CD14-positive monocyte (primary cell): ENCODE measurements around the gene IQSEC3. TPM values are rescaled to one million over a fixed set of nuclear protein-coding genes. Genes with fewer than 3 reads are reported as not detected.

Source experiments
- DNase-seq, 3 donors: peaks; one replicate each; pipeline ENCODE4 v3.0.0-alpha.2; 2011 to 2022
- H2AFZ ChIP-seq: 2 replicates; pipeline ENCODE4 v1.6.0; 2012; ENCODE audit warnings: mild to moderate bottlenecking, low read depth, low read length, inconsistent platforms; ENCODE audit not compliant: insufficient read depth, poor library complexity, severe bottlenecking
- H3K27ac ChIP-seq, 2 donors: 1 replicate in 1 of 2; 2 replicates in 1 of 2; pipeline ENCODE4 v1.5.1; 2012 to 2013; ENCODE audit warnings: low read length in 2 of 2, control low read depth in 1 of 2, inconsistent platforms in 1 of 2, low read depth in 1 of 2, mild to moderate bottlenecking in 1 of 2
- H3K27me3 ChIP-seq, 2 donors: one replicate each; pipeline versions ENCODE4 v1.6.0 to v1.6.1; 2011 to 2013; ENCODE audit warnings: low read length in 2 of 2; ENCODE audit not compliant: control insufficient read depth in 2 of 2, insufficient read depth in 2 of 2
- H3K36me3 ChIP-seq, 2 donors: replicated peaks in 1 of 2; 1 replicate in 1 of 2; 2 replicates in 1 of 2; pipeline versions ENCODE4 v1.5.1 to v1.6.1; 2012 to 2013; ENCODE audit warnings: low read length in 2 of 2, control low read depth in 1 of 2, inconsistent platforms in 1 of 2, mild to moderate bottlenecking in 1 of 2; ENCODE audit not compliant: insufficient read depth in 2 of 2, control insufficient read depth in 1 of 2
- H3K4me1 ChIP-seq, 2 donors: 1 replicate in 1 of 2; 2 replicates in 1 of 2; pipeline versions ENCODE4 v1.5.1 to v1.6.1; 2012 to 2013; ENCODE audit warnings: low read length in 2 of 2, control low read depth in 1 of 2, inconsistent platforms in 1 of 2, mild to moderate bottlenecking in 1 of 2, moderate library complexity in 1 of 2; ENCODE audit not compliant: insufficient read depth in 2 of 2, control insufficient read depth in 1 of 2
- H3K4me2 ChIP-seq: replicated peaks from 2 replicates; pipeline ENCODE3; 2012; ENCODE audit warnings: low read length, moderate library complexity, mild to moderate bottlenecking; ENCODE audit not compliant: poor library complexity, severe bottlenecking; ENCODE audit errors: extremely low read depth
- H3K4me3 ChIP-seq, 3 experiments: fragments of 200-600 bp in 1 of 3; sonication (generic) in 1 of 3; replicated peaks in 1 of 3; 1 replicate in 2 of 3; 2 replicates in 1 of 3; pipeline ENCODE4 v1.5.1; 2011 to 2013; ENCODE audit warnings: low read length in 3 of 3, mild to moderate bottlenecking in 3 of 3, control low read depth in 2 of 3, low read depth in 2 of 3, inconsistent platforms in 1 of 3, moderate library complexity in 1 of 3
- H3K79me2 ChIP-seq: 2 replicates; pipeline ENCODE4 v1.6.0; 2012; ENCODE audit warnings: mild to moderate bottlenecking, control low read depth, inconsistent platforms, low read length, moderate library complexity; ENCODE audit not compliant: insufficient read depth
- H3K9ac ChIP-seq: 2 replicates; pipeline ENCODE4 v1.6.0; 2017; ENCODE audit warnings: low read length, mild to moderate bottlenecking; ENCODE audit not compliant: insufficient read depth, poor library complexity, severe bottlenecking
- H3K9me3 ChIP-seq, 2 donors: replicated peaks in 1 of 2; 1 replicate in 1 of 2; 2 replicates in 1 of 2; pipeline versions ENCODE4 v1.5.1 to v1.6.1; 2012 to 2013; ENCODE audit warnings: low read length in 2 of 2, control low read depth in 1 of 2; ENCODE audit not compliant: control insufficient read depth in 1 of 2, insufficient read depth in 1 of 2
- H4K20me1 ChIP-seq: 2 replicates; pipeline ENCODE4 v1.6.0; 2012; ENCODE audit warnings: mild to moderate bottlenecking, low read length, control low read depth, moderate library complexity; ENCODE audit not compliant: insufficient read depth
- H3K27ac Mint-ChIP-seq, 7 donors: one replicate each; pipeline ENCODE4 v1.8.0; 2020; ENCODE audit warnings: mild to moderate bottlenecking in 7 of 7, mixed read lengths in 7 of 7, moderate library complexity in 6 of 7, inconsistent platforms in 2 of 7
- H3K27me3 Mint-ChIP-seq, 3 donors: one replicate each; pipeline ENCODE4 v1.8.0; 2021 to 2022; ENCODE audit warnings: low read depth in 3 of 3, mild to moderate bottlenecking in 3 of 3, mixed read lengths in 3 of 3, moderate library complexity in 3 of 3, inconsistent platforms in 1 of 3
- H3K36me3 Mint-ChIP-seq, 2 donors: one replicate each; pipeline ENCODE4 v1.8.0; 2020; ENCODE audit warnings: mixed read lengths in 2 of 2, inconsistent platforms in 1 of 2, mild to moderate bottlenecking in 1 of 2
- H3K4me1 Mint-ChIP-seq: one replicate; pipeline ENCODE4 v1.8.0; 2020; ENCODE audit warnings: mild to moderate bottlenecking, mixed read lengths
- H3K4me3 Mint-ChIP-seq, 2 donors: one replicate each; pipeline ENCODE4 v1.8.0; 2020; ENCODE audit warnings: mild to moderate bottlenecking in 2 of 2, mixed read lengths in 2 of 2, moderate library complexity in 1 of 2
- H3K9me3 Mint-ChIP-seq, 7 donors: one replicate each; pipeline ENCODE4 v1.8.0; 2020 to 2022; ENCODE audit warnings: mixed read lengths in 7 of 7, mild to moderate bottlenecking in 6 of 7, moderate library complexity in 6 of 7, inconsistent platforms in 2 of 7
- WGBS: methylation state at CpG from one replicate; pipeline ENCODE4 v1.1.5; 2013; ENCODE audit warnings: missing lambda C conversion rate; ENCODE audit not compliant: insufficient coverage; 5-methylcytosine and 5-hydroxymethylcytosine counted together
- intact Hi-C, 2 donors: fragments of 100-400 bp; cut with micrococcal nuclease; formaldehyde crosslinking; loops; one replicate each; pipeline versions ENCODE4 v1.15.0 to v1.15.1; 2023
- polyA plus RNA-seq, 3 donors: library from polyadenylated mRNA; depleted of rRNA in 1 of 3; unstranded in 2 of 3; stranded (reverse) in 1 of 3; fragments of 300-500 nt in 2 of 3; fragments of >200 nt in 1 of 3; fragmentation: Illumina TruSeq in 2 of 3; gene quantifications; 1 replicate in 2 of 3; 2 replicates in 1 of 3; pipeline ENCODE4 v1.2.3, GENCODE V29; 2012 to 2021
- TF ChIP-seq, protein P1 (sequence below): fragments of 200-600 bp; IDR thresholded peaks from one replicate; pipeline ENCODE4 v1.8.0; 2022; ENCODE audit warnings: antibody characterized with exemption, mild to moderate bottlenecking

The IQSEC3 gene
- polyA plus RNA-seq, 3 donors, result not detected

GRCh38 chr12:178829-179109, 112.2 kb downstream of the IQSEC3 start:
- Histone ChIP-seq H3K9ac (no peak overlapping the region), H4K20me1 (no peaks in the 10 kb centered on the region), H3K4me3 (no peak overlapping the region), H3K27ac (no peak overlapping the region), H3K4me1 (peaks cover 23 to 33% of the 10 kb centered on the region in 2 donors), H3K79me2 (no peaks in the 10 kb centered on the region), H3K27me3 (no peaks in the 10 kb centered on the region), H3K9me3 (no peaks in the 10 kb centered on the region), H3K36me3 (no peaks in the 10 kb centered on the region), H2AFZ (no peak overlapping the region), H3K4me2 (no peak overlapping the region)
- H3K9me3 Mint-ChIP-seq, result peaks cover 0 to 2% (median 0%) of the 10 kb centered on the region in 7 donors
- 79% methylated on average over 3 of the region's 3 CpGs for WGBS
- H3K27me3 Mint-ChIP-seq, result peaks cover under 1 to 13% (median 4%) of the 10 kb centered on the region in 3 donors
- peaks cover 22% of the 10 kb centered on the region for H3K4me1 Mint-ChIP-seq
- intact Hi-C loops, result no loop called here
- no peak overlapping the region for H3K27ac Mint-ChIP-seq
- no peak for DNase-seq
- no peak overlapping the region for H3K4me3 Mint-ChIP-seq
- TF ChIP-seq, protein P1, sequence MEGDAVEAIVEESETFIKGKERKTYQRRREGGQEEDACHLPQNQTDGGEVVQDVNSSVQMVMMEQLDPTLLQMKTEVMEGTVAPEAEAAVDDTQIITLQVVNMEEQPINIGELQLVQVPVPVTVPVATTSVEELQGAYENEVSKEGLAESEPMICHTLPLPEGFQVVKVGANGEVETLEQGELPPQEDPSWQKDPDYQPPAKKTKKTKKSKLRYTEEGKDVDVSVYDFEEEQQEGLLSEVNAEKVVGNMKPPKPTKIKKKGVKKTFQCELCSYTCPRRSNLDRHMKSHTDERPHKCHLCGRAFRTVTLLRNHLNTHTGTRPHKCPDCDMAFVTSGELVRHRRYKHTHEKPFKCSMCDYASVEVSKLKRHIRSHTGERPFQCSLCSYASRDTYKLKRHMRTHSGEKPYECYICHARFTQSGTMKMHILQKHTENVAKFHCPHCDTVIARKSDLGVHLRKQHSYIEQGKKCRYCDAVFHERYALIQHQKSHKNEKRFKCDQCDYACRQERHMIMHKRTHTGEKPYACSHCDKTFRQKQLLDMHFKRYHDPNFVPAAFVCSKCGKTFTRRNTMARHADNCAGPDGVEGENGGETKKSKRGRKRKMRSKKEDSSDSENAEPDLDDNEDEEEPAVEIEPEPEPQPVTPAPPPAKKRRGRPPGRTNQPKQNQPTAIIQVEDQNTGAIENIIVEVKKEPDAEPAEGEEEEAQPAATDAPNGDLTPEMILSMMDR, result no peak
- no peaks in the 10 kb centered on the region for H3K36me3 Mint-ChIP-seq

DNA sequence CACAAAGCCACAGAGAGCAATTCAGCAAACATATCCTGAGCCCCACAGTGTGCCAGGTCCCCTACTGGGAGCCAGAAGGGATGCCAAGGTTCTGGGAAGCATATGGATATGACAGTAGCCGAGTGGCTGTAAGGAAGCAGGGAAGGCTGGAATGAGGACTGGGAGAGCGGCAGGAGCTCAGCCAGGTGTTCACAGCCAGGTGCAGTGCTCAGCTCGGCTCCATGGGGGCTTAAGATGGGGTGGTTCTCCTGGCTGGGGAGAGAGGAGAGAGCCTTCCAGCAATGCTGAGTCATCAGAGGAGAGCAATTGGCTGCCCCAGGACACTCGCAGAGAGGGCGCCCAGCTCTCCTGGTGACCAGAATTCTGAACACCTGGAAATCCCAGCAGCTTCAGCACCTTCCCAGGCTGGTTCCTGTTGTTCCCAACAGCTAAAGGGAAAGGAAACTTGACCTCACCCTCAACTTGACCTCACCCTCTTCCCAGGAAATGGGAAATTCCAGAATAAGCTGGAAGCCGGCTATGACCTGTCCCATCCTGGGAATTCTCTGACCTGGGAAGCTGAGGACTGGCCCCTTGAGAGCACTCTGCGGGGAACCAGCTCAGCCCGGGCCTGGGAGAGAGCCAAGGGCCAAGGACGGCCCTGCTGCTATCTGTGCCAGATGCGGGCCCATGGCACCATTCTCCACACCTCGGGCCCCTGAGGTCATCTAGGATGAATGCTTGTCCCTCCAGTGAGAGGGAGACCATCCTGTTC, 112.7 kb downstream of the IQSEC3 start:
- TF ChIP-seq, protein P1, result no peak
- no peak overlapping the region for H3K27ac ChIP-seq
- H4K20me1 ChIP-seq, result no peaks in the 10 kb centered on the region
- peaks cover 0 to 12% (median 2%) of the 10 kb centered on the region in 3 donors for H3K27me3 Mint-ChIP-seq
- H2AFZ ChIP-seq, result no peak overlapping the region
- H3K4me2 ChIP-seq, result no peak overlapping the region
- H3K9ac ChIP-seq, result no peak overlapping the region
- no peaks in the 10 kb centered on the region for H3K27me3 ChIP-seq
- H3K4me1 Mint-ChIP-seq, result peaks cover 22% of the 10 kb centered on the region
- DNase-seq, result no peak
- 85% methylated on average over 9 of the region's 11 CpGs for WGBS
- H3K36me3 Mint-ChIP-seq, result no peaks in the 10 kb centered on the region
- no peaks in the 10 kb centered on the region for H3K9me3 ChIP-seq
- no peaks in the 10 kb centered on the region for H3K36me3 ChIP-seq
- no peaks in the 10 kb centered on the region for H3K79me2 ChIP-seq
- no peak overlapping the region for H3K4me3 Mint-ChIP-seq
- H3K4me3 ChIP-seq, result no peak overlapping the region
- peaks cover 0 to 2% (median 0%) of the 10 kb centered on the region in 7 donors for H3K9me3 Mint-ChIP-seq
- peaks cover 23 to 33% of the 10 kb centered on the region in 2 donors for H3K4me1 ChIP-seq
- peak overlapping the region in 1 of 7 donors; percentile 91 for H3K27ac Mint-ChIP-seq
- intact Hi-C loops, result no loop called here
